ENCODE results near the gene ANKRD23. TPM values are rescaled to one million over a fixed set of nuclear protein-coding genes. Genes with fewer than 3 reads are reported as not detected.

The ANKRD23 gene
- total RNA-seq, 2 experiments from 2014 or later = 6.5 to 6.7 TPM

- POLR2A ChIA-PET = no interaction called here
- no peak overlapping the region for H3K4me2 ChIP-seq (ENCODE audit: low read length)
- no TSS peak for BruUV-seq (replicated peaks)
- CTCF ChIA-PET (ENCODE audit: unreplicated experiment) = no interaction called here
- no peak overlapping the region for H3K4me3 ChIP-seq (ENCODE audit: low read depth, low read length, poor library complexity, severe bottlenecking)
- no peaks in the 10 kb centered on the region for H4K20me1 ChIP-seq (ENCODE audit: insufficient read depth, low read length)
- TF ChIP-seq CTCF (conservative IDR thresholded peaks at IDR 0.05; ENCODE audit: low read length) = no peak
- no peak for TF ChIP-seq EZH2phosphoT487 (IDR thresholded peaks at IDR 0.05; ENCODE audit: borderline replicate concordance, low read depth, low read length)
- DNase-seq (ENCODE audit: low spot score) = no peak
- H3K9me2 ChIP-seq (ENCODE audit: insufficient read depth, low read length) = no peaks in the 10 kb centered on the region
- no peaks in the 10 kb centered on the region for H3K79me2 ChIP-seq (ENCODE audit: insufficient read depth, low read depth, low read length)
- no peak overlapping the region for H2AFZ ChIP-seq (ENCODE audit: low read length)
- H3K9me3 ChIP-seq (ENCODE audit: low read length) = no peaks in the 10 kb centered on the region
- H3K4me1 ChIP-seq (ENCODE audit: insufficient read depth, low read length, poor library complexity, severe bottlenecking) = peaks cover 20% of the 10 kb centered on the region
- no peak overlapping the region for H3K27ac ChIP-seq (ENCODE audit: low read depth, low read length, poor library complexity, severe bottlenecking)
- intact Hi-C loops (cut with micrococcal nuclease; ENCODE audit: unreplicated experiment) = no loop called here
- no peaks in the 10 kb centered on the region for H3K36me3 ChIP-seq (ENCODE audit: insufficient read depth, low read length)
Measured at GRCh38 chr2:96810783-96811192, 33.0 kb downstream of the ANKRD23 start.

GRCh38 chr2:96809951-96810782 is 33.7 kb downstream of the ANKRD23 start:
- Histone ChIP-seq H3K27ac (ENCODE audit: low read depth, low read length, poor library complexity, severe bottlenecking) (no peak overlapping the region), H4K20me1 (ENCODE audit: insufficient read depth, low read length) (no peaks in the 10 kb centered on the region), H3K4me2 (ENCODE audit: low read length) (no peak overlapping the region), H3K4me3 (ENCODE audit: low read depth, low read length, poor library complexity, severe bottlenecking) (no peak overlapping the region), H3K4me1 (ENCODE audit: insufficient read depth, low read length, poor library complexity, severe bottlenecking) (peaks cover 17% of the 10 kb centered on the region), H3K9me2 (ENCODE audit: insufficient read depth, low read length) (no peaks in the 10 kb centered on the region), H3K9me3 (ENCODE audit: low read length) (no peaks in the 10 kb centered on the region), H3K79me2 (ENCODE audit: insufficient read depth, low read depth, low read length) (no peaks in the 10 kb centered on the region), H2AFZ (ENCODE audit: low read length) (no peak overlapping the region), H3K36me3 (ENCODE audit: insufficient read depth, low read length) (no peaks in the 10 kb centered on the region)
- DNase-seq (ENCODE audit: low spot score) = no peak
- BruUV-seq (replicated peaks) = no TSS peak
- ChIA-PET CTCF (ENCODE audit: unreplicated experiment) (no interaction called here), POLR2A (interaction anchor here (0.9 kb wide), 1 partner anchor 34 kb away, joined by 3 read pairs; no protein-coding TSS in a partner anchor)
- TF ChIP-seq CTCF (conservative IDR thresholded peaks at IDR 0.05; ENCODE audit: low read length) (no peak), EZH2phosphoT487 (IDR thresholded peaks at IDR 0.05; ENCODE audit: borderline replicate concordance, low read depth, low read length) (no peak)
- intact Hi-C loops (cut with micrococcal nuclease; ENCODE audit: unreplicated experiment) = no loop called here

GRCh38 chr2:96809216-96809882 is 34.5 kb downstream of the ANKRD23 start:
- POLR2A ChIA-PET = interaction anchor here (0.9 kb wide), 1 partner anchor 33 kb away, joined by 3 read pairs; no protein-coding TSS in a partner anchor
- H2AFZ ChIP-seq (ENCODE audit: low read length) = no peak overlapping the region
- H4K20me1 ChIP-seq (ENCODE audit: insufficient read depth, low read length) = no peaks in the 10 kb centered on the region
- H3K4me1 ChIP-seq (ENCODE audit: insufficient read depth, low read length, poor library complexity, severe bottlenecking) = peaks cover 13% of the 10 kb centered on the region
- H3K27ac ChIP-seq (ENCODE audit: low read depth, low read length, poor library complexity, severe bottlenecking) = no peak overlapping the region
- intact Hi-C loops (cut with micrococcal nuclease; ENCODE audit: unreplicated experiment) = no loop called here
- CTCF ChIA-PET (ENCODE audit: unreplicated experiment) = no interaction called here
- H3K4me2 ChIP-seq (ENCODE audit: low read length) = no peak overlapping the region
- BruUV-seq (replicated peaks) = no TSS peak
- no peaks in the 10 kb centered on the region for H3K36me3 ChIP-seq (ENCODE audit: insufficient read depth, low read length)
- no peaks in the 10 kb centered on the region for H3K79me2 ChIP-seq (ENCODE audit: insufficient read depth, low read depth, low read length)
- no peak for DNase-seq (ENCODE audit: low spot score)
- no peak for TF ChIP-seq EZH2phosphoT487 (IDR thresholded peaks at IDR 0.05; ENCODE audit: borderline replicate concordance, low read depth, low read length)
- no peak for TF ChIP-seq CTCF (conservative IDR thresholded peaks at IDR 0.05; ENCODE audit: low read length)
- no peaks in the 10 kb centered on the region for H3K9me3 ChIP-seq (ENCODE audit: low read length)
- H3K4me3 ChIP-seq (ENCODE audit: low read depth, low read length, poor library complexity, severe bottlenecking) = no peak overlapping the region
- no peaks in the 10 kb centered on the region for H3K9me2 ChIP-seq (ENCODE audit: insufficient read depth, low read length)

All from OCI-LY7 (cell line).